HG03571 (cell line): ENCODE measurements around the gene PLA2G12B.
"Not testable (repeated sequence)": the region's sequence is repeated elsewhere in the genome, so short reads cannot be mapped to it uniquely, and the experiment has no call there.

Experiments
- ATAC-seq: cut with Tn5 transposase; IDR thresholded peaks from one replicate; pipeline ENCODE4 v1.9.1; 2021; ENCODE audit not compliant: unreplicated experiment

The PLA2G12B gene

GRCh38 chr10:72943498-72944234, 10.9 kb downstream of the PLA2G12B start:
- ATAC-seq, result no peak

GRCh38 chr10:72935361-72935760, 19.2 kb downstream of the PLA2G12B start:
- no peak for ATAC-seq

- ATAC-seq, result no peak
Measured at GRCh38 chr10:72932259-72933015, 22.2 kb downstream of the PLA2G12B start.

- ATAC-seq, result no peak
Measured at GRCh38 chr10:72930276-72930675, 24.3 kb downstream of the PLA2G12B start.

- no peak for ATAC-seq
Measured at GRCh38 chr10:72928798-72929197, 25.8 kb downstream of the PLA2G12B start.

- ATAC-seq, result no peak
Measured at GRCh38 chr10:72927485-72927884, 27.1 kb downstream of the PLA2G12B start.

GRCh38 chr10:72925951-72926465, 28.6 kb downstream of the PLA2G12B start:
- ATAC-seq, result no peak

GRCh38 chr10:72924351-72924750, 30.3 kb downstream of the PLA2G12B start:
- no peak for ATAC-seq

- ATAC-seq, result not testable (repeated sequence)
Measured at GRCh38 chr10:72921147-72921683, 33.4 kb downstream of the PLA2G12B start.

- no peak for ATAC-seq
Measured at GRCh38 chr10:72918352-72918751, 36.3 kb downstream of the PLA2G12B start.

GRCh38 chr10:72917803-72918332, 36.7 kb downstream of the PLA2G12B start:
- ATAC-seq, result not testable (repeated sequence)

- not testable (repeated sequence) for ATAC-seq
Measured at GRCh38 chr10:72917201-72917600, 37.4 kb downstream of the PLA2G12B start.

- ATAC-seq, result no peak
Measured at GRCh38 chr10:72913287-72913686, 41.3 kb downstream of the PLA2G12B start.

GRCh38 chr10:72912736-72913135, 41.9 kb downstream of the PLA2G12B start:
- no peak for ATAC-seq

GRCh38 chr10:72911758-72912157, 42.8 kb downstream of the PLA2G12B start:
- no peak for ATAC-seq

GRCh38 chr10:72910705-72911104, 43.9 kb downstream of the PLA2G12B start:
- no peak for ATAC-seq

- no peak for ATAC-seq
Measured at GRCh38 chr10:72906446-72906845, 48.2 kb downstream of the PLA2G12B start.

GRCh38 chr10:72904806-72905205, 49.8 kb downstream of the PLA2G12B start:
- no peak for ATAC-seq

- ATAC-seq, result not testable (repeated sequence)
Measured at GRCh38 chr10:72903941-72904446, 50.6 kb downstream of the PLA2G12B start.

- ATAC-seq, result no peak
Measured at GRCh38 chr10:72899545-72899944, 55.1 kb downstream of the PLA2G12B start.

- ATAC-seq, result no peak
Measured at GRCh38 chr10:72898616-72899015, 56.0 kb downstream of the PLA2G12B start.
